GM21447 (cell line): ENCODE data around the gene RHBDL3.
"Not testable (repeated sequence)": the region's sequence is repeated elsewhere in the genome, so short reads cannot be mapped to it uniquely, and the experiment has no call there.

Experiments used
- ATAC-seq: cut with Tn5 transposase; IDR thresholded peaks from one replicate; pipeline ENCODE4 v1.9.1; 2021; ENCODE audit not compliant: unreplicated experiment

The RHBDL3 gene, protein sequence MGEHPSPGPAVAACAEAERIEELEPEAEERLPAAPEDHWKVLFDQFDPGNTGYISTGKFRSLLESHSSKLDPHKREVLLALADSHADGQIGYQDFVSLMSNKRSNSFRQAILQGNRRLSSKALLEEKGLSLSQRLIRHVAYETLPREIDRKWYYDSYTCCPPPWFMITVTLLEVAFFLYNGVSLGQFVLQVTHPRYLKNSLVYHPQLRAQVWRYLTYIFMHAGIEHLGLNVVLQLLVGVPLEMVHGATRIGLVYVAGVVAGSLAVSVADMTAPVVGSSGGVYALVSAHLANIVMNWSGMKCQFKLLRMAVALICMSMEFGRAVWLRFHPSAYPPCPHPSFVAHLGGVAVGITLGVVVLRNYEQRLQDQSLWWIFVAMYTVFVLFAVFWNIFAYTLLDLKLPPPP

GRCh38 chr17:32265192-32265923, at the start of gene RHBDL3:
TSS of gene RHBDL3 (plus strand) at chr17:32265832. CDS start at chr17:32266190, 358 bp downstream.
- ATAC-seq = no peak

DNA sequence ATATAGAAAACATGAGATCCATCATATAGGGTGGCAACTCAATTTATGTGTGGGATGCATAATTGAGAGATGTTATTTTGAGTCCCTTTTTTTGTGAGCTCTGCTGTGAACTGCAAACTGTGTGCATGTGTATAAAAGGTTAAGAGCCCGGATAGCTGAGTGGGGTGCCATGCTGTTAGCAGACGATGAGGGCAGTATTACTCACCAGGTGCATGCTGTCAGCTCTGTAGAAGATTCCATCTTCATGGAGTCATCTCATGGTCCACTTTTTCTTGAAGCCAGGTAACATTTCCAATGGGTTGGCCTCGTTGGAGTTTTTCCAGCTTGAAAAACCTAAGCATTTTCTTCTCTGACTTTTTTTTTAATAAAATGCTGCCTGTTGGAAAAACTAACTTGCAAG, 43.0 kb upstream of the RHBDL3 start:
- ATAC-seq = no peak

DNA sequence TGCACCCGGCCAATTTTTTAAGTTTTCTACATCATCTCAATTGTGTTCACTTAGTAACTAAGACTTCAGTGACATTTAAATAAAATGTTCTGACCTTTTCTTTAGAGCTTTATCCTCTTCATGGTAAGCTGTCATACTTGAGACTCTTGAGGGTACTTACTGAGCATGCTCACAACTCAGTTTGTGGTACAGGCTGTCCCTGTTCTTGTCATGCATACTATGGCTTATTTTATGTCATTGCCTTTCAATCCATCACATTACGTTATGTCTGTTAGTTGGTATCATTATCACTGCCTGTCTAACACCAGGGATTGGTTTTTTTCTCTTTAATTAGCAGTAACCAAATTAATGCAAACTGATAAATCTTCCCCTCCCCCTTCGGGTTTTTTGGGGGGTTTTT, 41.9 kb upstream of the RHBDL3 start:
- no peak for ATAC-seq

DNA sequence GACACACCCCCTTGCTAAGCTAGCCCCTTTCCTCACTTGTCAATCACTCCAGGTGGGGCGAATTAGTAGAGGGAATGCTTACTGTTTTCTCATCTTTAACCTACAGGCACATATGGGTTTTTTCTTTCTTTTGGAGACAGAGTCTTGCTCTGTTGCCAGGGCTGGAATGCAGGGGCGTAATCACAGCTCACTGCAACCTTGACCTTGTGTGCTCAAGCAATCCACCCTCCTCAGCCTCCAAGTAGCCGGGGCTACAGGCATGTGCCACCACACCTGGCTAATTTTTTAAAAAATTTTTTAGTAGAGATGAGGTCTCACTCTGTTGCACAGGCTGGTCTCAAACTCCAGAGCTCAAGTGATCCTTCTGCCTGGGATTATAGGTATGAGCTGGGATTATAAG, 38.7 kb upstream of the RHBDL3 start:
- ATAC-seq = no peak

DNA sequence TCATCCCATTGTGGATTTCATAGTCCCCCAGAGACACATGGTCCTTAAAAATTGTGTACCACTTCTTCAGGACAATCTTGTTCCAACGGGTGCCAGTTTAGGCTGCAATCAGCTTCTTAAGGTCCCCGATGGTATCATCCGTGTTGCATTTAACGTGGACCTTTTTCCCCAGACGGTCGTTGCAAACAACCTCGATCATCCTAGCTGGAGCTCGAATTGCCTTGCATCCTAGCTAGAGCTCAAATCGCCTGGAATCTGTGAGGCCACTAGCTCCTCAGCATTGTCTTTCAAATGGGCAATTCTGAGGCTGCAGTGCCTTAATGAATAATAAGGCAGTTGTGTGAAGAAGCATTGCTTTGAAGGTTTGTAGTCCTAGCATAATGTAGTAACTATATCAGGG, 37.7 kb upstream of the RHBDL3 start:
- no peak for ATAC-seq

GRCh38 chr17:32235588-32235987, 30.0 kb upstream of the RHBDL3 start:
- ATAC-seq = no peak

DNA sequence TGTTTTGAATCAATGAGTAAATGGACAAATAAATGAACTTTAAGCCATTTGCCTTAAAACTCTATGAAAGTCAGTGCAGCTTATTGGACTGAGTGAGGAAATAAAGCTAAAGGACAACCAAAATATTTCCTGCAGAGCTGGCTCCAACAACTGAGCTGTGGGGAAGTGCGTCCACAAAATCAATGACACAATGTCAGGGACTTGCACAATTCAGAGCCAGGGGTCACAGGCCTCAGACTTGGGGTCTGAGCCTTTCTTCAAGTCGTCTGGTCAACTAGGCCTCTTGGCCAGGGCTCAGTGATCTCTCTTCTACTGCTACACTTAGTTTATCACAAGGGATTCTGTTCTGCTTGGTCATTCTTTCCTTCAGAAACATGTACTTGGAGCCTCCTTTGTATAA, 26.2 kb upstream of the RHBDL3 start:
- ATAC-seq = no peak

- ATAC-seq = no peak
These were observed 24.9 kb upstream of the RHBDL3 start for GRCh38 chr17:32240750-32241149.

DNA sequence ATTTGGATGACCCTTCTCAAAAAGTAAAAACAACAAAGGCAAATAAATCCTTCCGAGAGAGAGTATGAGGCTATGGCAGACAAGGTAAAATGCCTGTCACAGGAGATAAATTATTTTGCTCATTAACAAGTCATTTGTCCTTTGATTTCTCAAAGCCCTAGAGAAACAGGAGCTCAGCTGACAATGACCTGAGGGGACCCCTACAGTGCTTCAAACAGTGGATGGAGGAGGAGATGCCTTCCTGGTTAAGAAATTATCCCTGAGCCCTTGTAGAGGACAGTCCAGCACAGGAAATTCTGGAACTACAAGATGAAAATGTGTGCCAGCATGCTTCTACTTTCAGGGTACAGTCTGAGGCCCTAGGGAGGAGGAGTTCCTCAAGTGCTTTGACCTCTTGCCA, 24.0 kb upstream of the RHBDL3 start:
- ATAC-seq = no peak

GRCh38 chr17:32249475-32249874, 16.2 kb upstream of the RHBDL3 start:
- no peak for ATAC-seq

DNA sequence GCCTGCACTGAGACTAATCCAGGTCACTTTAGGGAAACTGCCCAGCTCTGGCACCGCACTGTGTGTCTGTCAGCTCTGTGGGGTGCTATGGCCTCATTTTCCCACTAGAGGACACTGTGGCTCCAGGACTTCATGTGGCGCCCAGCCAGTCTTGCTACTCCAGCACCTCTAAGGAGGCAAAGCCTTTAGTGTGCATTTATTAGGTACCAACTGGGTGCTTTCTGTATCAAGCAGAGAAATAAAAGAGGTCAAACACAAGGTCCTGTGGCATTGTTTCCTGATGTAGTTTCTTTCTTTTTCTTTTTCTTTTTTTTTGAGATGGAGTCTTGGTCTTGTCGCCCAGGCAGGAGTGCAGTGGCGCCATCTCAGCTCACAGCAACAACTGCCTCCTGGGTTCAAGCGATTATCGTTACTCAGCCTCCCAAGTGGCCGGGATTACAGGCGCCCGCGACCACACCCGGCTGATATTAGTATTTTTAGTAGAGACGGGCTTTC, 12.5 kb upstream of the RHBDL3 start:
- no peak for ATAC-seq

DNA sequence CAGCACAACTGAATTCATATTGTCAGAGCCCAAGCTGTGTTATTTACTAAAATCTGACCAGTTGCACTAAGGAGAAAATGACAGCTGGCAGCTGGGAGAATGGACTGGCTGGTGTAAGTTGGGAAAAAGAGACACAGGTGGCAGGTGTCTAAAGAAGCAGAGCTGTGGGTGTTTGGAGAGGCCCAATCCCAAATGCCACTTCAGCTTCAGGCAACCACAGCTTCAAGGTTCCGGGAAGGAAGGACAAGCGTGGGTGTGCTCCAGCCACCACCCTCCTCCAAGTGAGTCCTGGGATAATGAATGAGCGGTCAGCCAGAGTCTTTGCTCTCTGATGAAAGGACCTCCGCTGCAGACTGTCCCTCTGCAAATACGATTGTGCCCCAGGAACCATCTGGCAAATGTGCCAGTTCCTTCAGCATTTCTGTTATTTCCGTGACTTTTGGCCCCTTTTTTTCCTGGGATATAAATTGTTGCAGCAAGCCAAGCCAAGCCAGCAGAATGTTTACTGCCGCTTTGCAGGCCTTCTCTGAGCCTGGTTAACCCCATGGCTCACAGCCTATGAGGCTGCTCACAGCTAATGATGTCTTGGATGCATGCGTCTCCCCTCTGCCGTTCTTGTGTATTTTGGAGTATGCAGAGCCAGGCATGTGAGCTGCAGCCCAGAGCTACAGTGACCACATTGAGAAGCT, 9.5 kb upstream of the RHBDL3 start:
- ATAC-seq = no peak

DNA sequence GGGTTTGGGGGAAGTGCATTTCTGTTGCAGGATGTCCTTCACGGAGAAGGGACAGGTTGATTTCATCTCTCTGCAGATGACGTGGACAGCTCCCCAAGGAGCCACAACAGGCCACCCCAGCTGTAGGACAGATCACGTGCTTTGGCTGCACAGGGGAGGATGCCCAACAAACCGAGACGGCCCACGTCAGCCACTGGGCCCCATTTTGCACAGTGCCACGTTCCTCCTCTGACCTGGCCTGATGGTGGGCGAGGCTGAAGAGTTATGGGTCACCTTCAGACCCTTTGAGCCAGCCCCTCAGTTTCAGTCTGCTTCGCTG, 9.0 kb upstream of the RHBDL3 start:
- no peak for ATAC-seq

GRCh38 chr17:32258383-32259140, 7.1 kb upstream of the RHBDL3 start:
- ATAC-seq = no peak

DNA sequence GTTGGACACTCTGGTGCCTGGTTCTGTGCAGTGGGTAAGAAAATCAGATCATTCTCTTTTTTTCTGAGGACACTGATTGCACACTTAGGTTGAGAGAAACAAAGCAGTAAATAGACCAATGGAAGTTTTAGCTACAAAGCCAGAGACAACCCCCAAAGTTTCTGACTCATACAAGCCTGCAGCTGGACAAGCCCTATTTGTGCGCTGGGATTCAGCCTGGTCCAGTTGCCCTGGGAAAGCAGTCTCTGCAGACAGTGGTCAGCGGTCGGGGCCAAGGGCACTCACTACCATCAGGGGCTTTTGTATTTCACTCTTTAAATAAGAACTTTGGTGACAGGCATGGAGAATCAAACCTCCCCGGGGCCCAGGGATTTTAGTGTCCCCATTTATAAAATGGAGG, 6.0 kb upstream of the RHBDL3 start:
- ATAC-seq = no peak

GRCh38 chr17:32261417-32261736, 4.3 kb upstream of the RHBDL3 start:
- ATAC-seq = no peak

DNA sequence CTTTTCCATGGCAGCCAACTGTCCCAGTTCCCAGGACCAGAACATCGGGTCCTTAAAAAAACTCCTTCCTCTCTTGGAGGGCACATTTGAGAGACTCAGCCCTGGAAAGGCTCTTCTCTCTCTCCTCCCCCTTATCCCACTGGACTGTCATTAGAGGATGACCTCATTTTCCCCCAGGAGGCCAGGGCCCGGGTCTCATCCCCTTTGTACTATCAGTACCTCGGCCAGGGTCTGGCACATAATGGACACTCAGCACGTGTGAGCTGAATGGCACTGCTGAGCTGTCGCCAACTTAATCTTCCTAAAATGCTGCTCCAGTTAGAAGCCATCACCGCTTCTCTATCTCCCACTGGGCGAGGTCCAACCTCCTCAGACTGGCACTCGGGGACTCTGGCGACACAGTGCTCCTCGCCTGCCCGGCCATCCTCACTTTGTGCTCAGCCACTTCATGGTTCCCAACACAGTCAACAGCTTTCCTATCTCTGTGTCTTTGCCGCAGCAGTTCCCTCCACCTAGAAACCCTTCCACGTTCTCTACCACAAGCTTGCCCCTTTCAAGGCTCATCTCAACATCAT, 3.6 kb upstream of the RHBDL3 start:
- ATAC-seq = no peak

GRCh38 chr17:32263515-32263914, 2.1 kb upstream of the RHBDL3 start:
- ATAC-seq = not testable (repeated sequence)

DNA sequence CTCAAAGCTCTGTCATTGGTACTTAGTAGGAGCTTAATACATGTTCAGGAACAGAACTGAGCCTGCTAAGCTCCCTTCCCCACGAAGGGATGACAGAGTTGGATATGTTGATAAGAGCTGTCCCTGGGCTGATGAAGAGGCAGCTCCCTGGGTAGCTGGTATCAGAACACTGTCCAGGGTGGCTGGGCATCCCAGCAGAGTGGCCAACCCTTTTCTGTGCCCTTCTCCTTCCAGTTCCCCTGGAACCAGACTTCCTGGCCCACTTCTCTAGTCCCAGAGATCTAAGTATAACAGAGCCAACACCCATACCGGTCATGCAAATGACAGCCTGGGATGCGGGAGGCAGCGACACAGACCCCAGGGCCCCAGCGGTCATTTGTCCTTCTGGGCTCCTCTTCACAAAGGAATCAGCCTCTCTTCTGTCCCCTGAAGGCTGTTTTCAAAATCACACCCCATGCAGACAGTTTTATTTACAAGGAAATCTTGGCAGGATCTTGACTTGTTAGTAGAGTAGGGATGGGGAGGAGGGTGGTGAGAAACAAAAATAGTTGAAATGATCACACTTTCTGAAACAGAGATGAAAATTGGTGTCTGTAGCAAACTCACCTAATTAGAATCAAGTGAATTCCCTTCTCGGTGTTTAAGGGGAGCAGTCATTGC, 1.4 kb upstream of the RHBDL3 start:
- no peak for ATAC-seq

- no peak for ATAC-seq
These were observed 825 bp upstream of the RHBDL3 start for GRCh38 chr17:32264823-32265191.

DNA sequence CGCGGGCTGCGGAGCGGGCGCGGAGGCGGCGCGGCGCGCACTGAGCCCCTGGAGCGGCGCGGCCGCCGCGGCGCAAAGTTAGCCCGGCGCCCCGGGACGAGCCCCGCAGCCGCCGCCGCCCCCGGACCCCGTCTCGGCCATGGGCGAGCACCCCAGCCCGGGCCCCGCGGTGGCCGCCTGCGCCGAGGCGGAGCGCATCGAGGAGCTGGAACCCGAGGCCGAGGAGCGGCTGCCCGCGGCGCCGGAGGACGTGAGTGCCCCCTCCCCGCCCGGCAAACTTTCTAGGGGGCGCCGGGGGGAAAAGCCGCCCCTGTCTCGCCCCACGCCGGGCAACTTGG, 388 bp downstream of the RHBDL3 start:
- ATAC-seq = no peak
